PFSK-1 (cell line): Measurements from ENCODE around the gene RPTOR.

ENCODE experiments used
- POLR2AphosphoS5 ChIP-seq: IDR thresholded peaks from 2 replicates; pipeline ENCODE4 v1.6.1; 2012; ENCODE audit warnings: low read depth, mild to moderate bottlenecking, control low read depth, low read length, moderate library complexity
- REST ChIP-seq, 2 experiments: IDR thresholded peaks; 2 replicates each; pipeline versions ENCODE4 v1.6.1 to v1.8.0; 2011 to 2012; ENCODE audit warnings: low read depth in 2 of 2, low read length in 2 of 2, control low read depth in 1 of 2, inconsistent platforms in 1 of 2, mild to moderate bottlenecking in 1 of 2, moderate library complexity in 1 of 2; ENCODE audit not compliant: insufficient read depth in 1 of 2

- no peak for TF ChIP-seq POLR2AphosphoS5
- TF ChIP-seq REST (IDR thresholded peaks at IDR 0.05; ENCODE audit: insufficient read depth in 1 of 2, low read depth in 2 of 2, low read length in 2 of 2), result no peak
Measured at GRCh38 chr17:80971704-80972304, 427.2 kb downstream of the RPTOR start.
